Measurements from ENCODE around the gene HPF1. TPM values are rescaled to one million over a fixed set of nuclear protein-coding genes. Genes with fewer than 3 reads are reported as not detected.
"Not testable (repeated sequence)": the region's sequence is repeated elsewhere in the genome, so short reads cannot be mapped to it uniquely, and the experiment has no call there.

Gene HPF1
- total RNA-seq, 1 experiment from 2014 or later: 53.2 TPM

GRCh38 chr4:169738604-169739003 lies 19.1 kb downstream of the HPF1 start:
- DNase-seq (ENCODE audit: low read depth): not testable (repeated sequence)

GRCh38 chr4:169730564-169730963 lies 27.2 kb downstream of the HPF1 start:
- no peak for DNase-seq (ENCODE audit: low read depth)

- no peak for DNase-seq (ENCODE audit: low read depth)
Observed at GRCh38 chr4:169727616-169728015, 30.1 kb downstream of the HPF1 start.

- peak; percentile 0 for DNase-seq (ENCODE audit: low read depth)
Observed at GRCh38 chr4:169724260-169724659, 33.5 kb downstream of the HPF1 start.

- peak; percentile 7 for DNase-seq (ENCODE audit: low read depth)
Observed at GRCh38 chr4:169723207-169723965, 34.4 kb downstream of the HPF1 start.

- DNase-seq (ENCODE audit: low read depth): no peak
Observed at GRCh38 chr4:169720529-169720928, 37.2 kb downstream of the HPF1 start.

GRCh38 chr4:169716677-169717076 lies 41.1 kb downstream of the HPF1 start:
- DNase-seq (ENCODE audit: low read depth): no peak

GRCh38 chr4:169715826-169716225 lies 41.9 kb downstream of the HPF1 start:
- DNase-seq (ENCODE audit: low read depth): no peak

GRCh38 chr4:169707958-169708643 lies 49.6 kb downstream of the HPF1 start:
- no peak for DNase-seq (ENCODE audit: low read depth)

GRCh38 chr4:169698331-169698730 lies 59.4 kb downstream of the HPF1 start:
- DNase-seq (ENCODE audit: low read depth): no peak

- no peak for DNase-seq (ENCODE audit: low read depth)
Observed at GRCh38 chr4:169690787-169691186, 67.0 kb downstream of the HPF1 start.

GRCh38 chr4:169689681-169690080 lies 68.1 kb downstream of the HPF1 start:
- no peak for DNase-seq (ENCODE audit: low read depth)

GRCh38 chr4:169682372-169683047 lies 75.2 kb downstream of the HPF1 start:
- DNase-seq (ENCODE audit: low read depth): no peak

Other genes starting within 250 kb of the HPF1 start
- 5.9 and 6.4 TPM in 2 replicates for gene NEK1, start 145.4 kb downstream of the HPF1 start, total RNA-seq (2014; rRNA removed; shearing (Covaris generic))
- gene CLCN3, start 137.4 kb downstream of the HPF1 start, total RNA-seq (2014; rRNA removed; shearing (Covaris generic)): 17.1 and 21.7 TPM in 2 replicates

Measured in RPMI7951 (cell line).